ENCODE results near the gene MMEL1.

The MMEL1 gene

DNA sequence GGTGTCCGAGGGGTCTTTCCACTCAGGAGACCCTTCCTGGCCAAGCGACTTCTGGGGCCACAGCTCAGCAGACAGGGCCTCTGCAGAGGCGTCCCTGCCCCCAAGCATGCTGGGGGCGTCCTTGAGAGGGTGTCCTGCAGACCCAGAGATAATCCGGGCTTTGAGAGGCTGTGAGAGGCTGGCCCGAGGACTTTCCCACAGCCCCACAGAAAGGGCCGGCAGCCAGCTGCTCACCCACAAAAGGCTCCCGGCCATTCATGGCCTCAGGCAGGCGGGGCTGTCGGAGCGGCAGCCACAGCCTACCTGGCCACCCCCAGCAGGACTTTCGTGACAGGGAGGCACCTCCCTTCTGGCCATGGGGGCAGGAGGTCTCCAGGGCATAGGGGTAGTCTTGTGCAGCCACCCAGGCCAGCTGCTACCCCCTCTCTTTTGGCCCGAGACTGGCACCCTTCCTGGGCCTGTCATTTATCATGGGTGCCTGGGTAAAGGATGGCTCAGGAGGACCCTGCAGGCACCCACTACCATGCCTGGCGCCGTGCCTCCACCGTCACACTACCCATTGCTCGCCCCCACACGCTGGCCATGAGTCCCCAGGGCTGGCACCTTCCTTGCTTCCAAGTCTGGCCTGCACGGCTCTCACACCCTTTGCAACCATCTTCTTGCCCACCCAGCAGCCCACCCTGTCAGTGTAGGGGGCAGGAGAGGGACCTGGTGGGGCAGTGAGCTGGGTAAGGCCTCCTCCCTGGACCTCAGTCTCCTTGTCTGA is 87.8 kb downstream of the MMEL1 start:
- DNase-seq (ENCODE audit: low spot score) (no peak), FAIRE-seq (no peak)

DNA sequence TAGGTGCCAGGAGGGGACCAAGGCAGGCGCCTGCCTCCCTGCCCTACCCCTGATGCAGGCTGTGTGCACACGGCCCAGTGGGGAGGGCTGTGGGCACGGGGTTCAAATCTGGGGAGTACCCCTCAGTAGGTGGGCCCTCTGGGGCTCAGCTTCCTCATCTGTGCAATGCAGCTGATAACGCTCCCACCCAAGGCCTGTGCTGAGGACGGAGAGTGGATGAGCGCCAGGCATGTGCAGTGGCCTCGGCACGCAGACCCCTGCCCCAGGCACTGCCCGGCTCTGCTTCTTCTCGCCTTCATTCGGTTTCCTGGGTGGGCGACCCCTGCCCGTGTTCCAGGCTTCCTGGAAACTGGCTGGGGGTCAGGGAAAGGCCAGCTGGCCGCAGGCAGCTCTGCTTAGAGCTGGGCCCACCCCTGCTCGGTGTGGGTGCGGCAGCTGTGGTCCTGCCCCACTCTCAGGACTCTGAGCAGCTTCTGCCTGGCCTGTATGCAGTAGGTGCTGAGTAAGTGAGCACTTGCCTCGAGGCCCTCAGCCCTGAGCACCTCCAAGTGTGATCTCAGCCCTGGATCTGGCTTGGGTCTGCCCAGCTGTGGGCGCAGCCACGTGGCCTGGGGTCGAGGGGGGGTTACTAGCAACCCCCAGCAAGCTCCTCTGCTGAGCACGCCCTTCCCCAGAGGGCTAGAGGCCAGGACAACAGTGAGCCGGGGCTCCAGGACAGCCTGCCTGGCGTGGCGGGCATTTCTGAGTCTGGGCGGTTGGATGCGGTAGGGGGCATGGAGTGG is 88.5 kb downstream of the MMEL1 start:
- FAIRE-seq (no peak), DNase-seq (ENCODE audit: low spot score) (no peak)

DNA sequence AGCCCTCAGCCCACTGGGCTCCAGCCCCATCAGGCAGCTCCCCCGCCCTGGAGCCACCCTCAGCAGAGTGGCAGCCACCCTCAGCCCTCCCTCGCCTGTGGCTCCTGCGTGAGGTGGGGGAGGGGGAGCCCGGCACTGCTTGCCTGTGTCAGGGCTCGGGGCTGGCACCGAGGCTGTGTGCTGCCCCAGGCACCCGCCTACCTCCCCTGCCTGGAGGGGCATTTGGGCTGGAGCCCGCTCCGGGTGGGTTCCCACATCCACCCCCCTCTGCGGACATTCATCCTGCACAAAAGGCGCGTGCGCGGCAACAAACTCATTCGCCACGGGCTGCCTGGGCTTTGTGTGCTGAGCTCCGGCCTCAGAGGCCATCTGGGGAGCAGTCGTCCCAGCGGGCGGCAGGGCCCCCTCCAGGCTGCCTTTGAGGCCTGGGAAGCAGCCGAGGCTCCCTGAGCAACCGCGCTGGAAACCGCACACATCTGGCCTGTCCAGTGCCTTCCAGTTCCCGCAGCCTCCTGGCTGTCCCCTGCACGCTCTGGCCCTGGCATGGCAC is 89.2 kb downstream of the MMEL1 start:
- DNase-seq (ENCODE audit: low spot score) (no peak), FAIRE-seq (no peak)

- DNase-seq (ENCODE audit: low spot score) (no peak), FAIRE-seq (no peak)
Measured at GRCh38 chr1:2542246-2542915, 90.4 kb downstream of the MMEL1 start.

DNA sequence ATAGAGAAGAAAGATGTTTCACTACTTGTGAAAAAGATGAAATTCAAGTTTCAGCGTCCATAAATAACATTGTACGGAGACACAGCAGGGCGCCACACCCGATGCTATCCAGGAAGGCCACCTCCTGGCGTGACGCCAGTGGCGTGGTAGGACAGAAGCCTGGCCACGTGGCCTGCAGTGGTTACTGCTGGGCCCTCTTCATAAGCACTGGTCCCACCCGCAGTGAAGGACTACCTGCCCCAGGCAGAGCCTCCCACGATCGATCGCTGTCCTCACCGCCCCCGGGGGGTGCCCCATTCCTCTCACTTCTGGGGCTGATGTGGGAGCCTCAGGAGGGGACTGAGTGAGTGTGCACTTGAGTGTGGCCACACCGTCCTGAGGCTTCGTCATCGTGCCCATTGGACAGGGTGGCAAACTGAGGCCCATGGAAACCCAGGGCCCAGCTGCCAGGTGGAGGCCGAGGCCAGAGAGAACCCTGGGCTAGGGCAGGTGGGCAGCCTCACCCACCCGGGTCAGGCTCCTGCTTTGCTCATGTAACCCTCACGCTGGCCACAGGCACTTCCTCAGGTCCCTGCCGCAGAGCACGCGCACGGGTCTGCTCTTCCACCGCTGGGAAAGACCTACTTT is 91.1 kb downstream of the MMEL1 start:
- FAIRE-seq (no peak), DNase-seq (ENCODE audit: low spot score) (no peak)

GRCh38 chr1:2540816-2541492 is 91.9 kb downstream of the MMEL1 start:
- no peak for DNase-seq (ENCODE audit: low spot score)
- no peak for FAIRE-seq
